Adipose tissue (tissue), 3 donors: ENCODE data around the gene SLC30A1. TPM values are rescaled to one million over a fixed set of nuclear protein-coding genes. Genes with fewer than 3 reads are reported as not detected.

Experiments
- H3K27ac ChIP-seq: one replicate; pipeline ENCODE4 v1.5.1; 2013; ENCODE audit warnings: low read depth, low read length
- WGBS, 3 donors: extraction: QIAGEN DNeasy Blood & Tissue Kit; methylation state at CpG; one replicate each; pipeline ENCODE4 v1.1.7; 2013; 5-methylcytosine and 5-hydroxymethylcytosine counted together
- polyA plus RNA-seq, 3 donors: library from polyadenylated mRNA; stranded (reverse); fragments of 200-250 nt; gene quantifications; one replicate each; pipeline ENCODE4 v1.2.3, GENCODE V29; 2013
- donor health status: healthy with polysubstance abuse.
- donor health status: Bipolar disorder and iron deficiency.
- donor health status: healthy.

SLC30A1 gene
- polyA plus RNA-seq, 3 donors: 4.7 to 20.5 (median 5.3) TPM

GRCh38 chr1:211534545-211535291 lies 44.2 kb downstream of the SLC30A1 start:
- 91 to 93% (median 91%) methylated on average over 5 of the region's 5 CpGs for WGBS, 3 donors
- H3K27ac ChIP-seq: no peak overlapping the region

GRCh38 chr1:211532088-211532444 lies 46.9 kb downstream of the SLC30A1 start:
- H3K27ac ChIP-seq: no peak overlapping the region
- WGBS, 3 donors: 67 to 84% (median 80%) methylated on average over 6 of the region's 6 CpGs

GRCh38 chr1:211531194-211532087 lies 47.5 kb downstream of the SLC30A1 start:
- 74 to 77% (median 75%) methylated on average over 15 of the region's 15 CpGs for WGBS, 3 donors
- H3K27ac ChIP-seq: no peak overlapping the region

- H3K27ac ChIP-seq: no peak overlapping the region
These were observed 48.9 kb downstream of the SLC30A1 start for GRCh38 chr1:211530102-211530501.

GRCh38 chr1:211529453-211529852 lies 49.5 kb downstream of the SLC30A1 start:
- 41 to 55% (median 49%) methylated on average over 9 of the region's 9 CpGs for WGBS, 3 donors
- no peak overlapping the region for H3K27ac ChIP-seq

More at GRCh38 chr1:211530102-211530501, 48.9 kb downstream of the SLC30A1 start:
- WGBS, 3 donors: 57 to 68% (median 63%) methylated on average over 2 of the region's 2 CpGs

GRCh38 chr1:211529011-211529410 lies 50.0 kb downstream of the SLC30A1 start:
- WGBS, 3 donors: 88 to 95% (median 95%) methylated on average over 7 of the region's 7 CpGs
- H3K27ac ChIP-seq: no peak overlapping the region

- no peak overlapping the region for H3K27ac ChIP-seq
- 39 to 75% (median 50%) methylated on average over 5 of the region's 5 CpGs for WGBS, 3 donors
These were observed 51.1 kb downstream of the SLC30A1 start for GRCh38 chr1:211527888-211528287.

GRCh38 chr1:211527006-211527405 lies 52.0 kb downstream of the SLC30A1 start:
- no peak overlapping the region for H3K27ac ChIP-seq
- 86 to 96% (median 95%) methylated on average over 3 of the region's 3 CpGs for WGBS, 3 donors

- WGBS, 3 donors: 68 to 78% (median 72%) methylated on average over 1 of the region's 1 CpG
- no peak overlapping the region for H3K27ac ChIP-seq
These were observed 52.9 kb downstream of the SLC30A1 start for GRCh38 chr1:211526101-211526500.

- no peak overlapping the region for H3K27ac ChIP-seq
These were observed 53.8 kb downstream of the SLC30A1 start for GRCh38 chr1:211525101-211525676.

GRCh38 chr1:211524521-211524920 lies 54.4 kb downstream of the SLC30A1 start:
- H3K27ac ChIP-seq: no peak overlapping the region
- WGBS, 3 donors: 78 to 87% (median 82%) methylated on average over 10 of the region's 10 CpGs

More at GRCh38 chr1:211525101-211525676, 53.8 kb downstream of the SLC30A1 start:
- 88 to 95% (median 92%) methylated on average over 9 of the region's 9 CpGs for WGBS, 3 donors

GRCh38 chr1:211522804-211523203 lies 56.2 kb downstream of the SLC30A1 start:
- WGBS, 3 donors: 85 to 94% (median 91%) methylated on average over 6 of the region's 6 CpGs
- no peak overlapping the region for H3K27ac ChIP-seq

Other genes starting within 250 kb of the SLC30A1 start
- under 1 TPM; 0.01 to 0.12 (median 0.11) TPM for gene RD3, start 87.0 kb downstream of the SLC30A1 start, polyA plus RNA-seq
- under 1 TPM in 2 of 3 donors, not detected in 1; 0.07 TPM for gene NEK2, start 96.5 kb upstream of the SLC30A1 start, polyA plus RNA-seq